Right atrium auricular region (tissue), 2 donors: ENCODE data around the gene TPST2. TPM values are rescaled to one million over a fixed set of nuclear protein-coding genes. Genes with fewer than 3 reads are reported as not detected.

Experiments used
- DNase-seq: peaks from one replicate; pipeline ENCODE4 v3.0.0-alpha.2; 2019; ENCODE audit warnings: low spot score
- H3K27ac ChIP-seq, 2 donors: fragments of 200-600 bp; sonication (generic); 1 replicate in 1 of 2; 2 replicates in 1 of 2; pipeline ENCODE4 v1.5.1; 2016 to 2019
- H3K27me3 ChIP-seq, 2 donors: fragments of 200-600 bp; sonication (generic); one replicate each; pipeline versions ENCODE4 v1.5.1 to v1.6.0; 2017 to 2019
- H3K36me3 ChIP-seq: fragments of 200-600 bp; sonication (generic); one replicate; pipeline ENCODE4 v1.5.1; 2016
- H3K4me1 ChIP-seq, 2 donors: fragments of 200-600 bp; sonication (generic); one replicate each; pipeline versions ENCODE4 v1.5.1 to v1.6.0; 2017 to 2019
- H3K4me3 ChIP-seq, 2 donors: fragments of 200-600 bp; sonication (generic); 1 replicate in 1 of 2; 2 replicates in 1 of 2; pipeline ENCODE4 v1.5.1; 2017 to 2019; ENCODE audit warnings: mild to moderate bottlenecking in 1 of 2, moderate library complexity in 1 of 2
- H3K9me3 ChIP-seq, 2 donors: fragments of 200-600 bp; sonication (generic); one replicate each; pipeline ENCODE4 v1.5.1; 2019
- total RNA-seq, 2 donors: library from RNA; depleted of rRNA; stranded (reverse); fragments of >200 nt; gene quantifications; one replicate each; pipeline ENCODE4 v1.1.0, GENCODE V29; 2016
- TF ChIP-seq, protein P1 (sequence below), 2 donors: fragments of 200-600 bp; sonication (generic); IDR thresholded peaks; one replicate each; pipeline ENCODE4 v1.5.1; 2019; ENCODE audit warnings: antibody characterized with exemption in 2 of 2

Gene TPST2
- total RNA-seq, 2 donors from 2014 or later = 63.4 to 104 TPM

DNA sequence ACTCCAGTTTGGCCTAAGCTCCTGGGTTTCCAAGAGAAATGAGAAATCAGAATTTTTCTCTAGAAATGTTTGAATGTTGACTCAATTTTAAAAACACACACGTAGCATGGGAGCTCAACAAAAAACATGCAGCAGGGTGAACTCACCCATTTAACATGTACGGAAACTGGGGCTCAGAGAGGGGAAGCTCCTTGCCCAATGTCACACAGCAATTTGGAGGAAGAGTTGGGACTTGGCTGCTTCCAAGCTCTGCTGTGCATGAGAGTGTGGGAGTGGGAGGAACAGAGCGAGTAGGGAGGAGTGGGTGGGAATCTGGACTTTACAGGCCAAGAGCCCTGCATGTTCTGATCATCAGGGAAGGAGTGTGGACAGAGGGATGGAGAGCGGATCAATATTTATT is 5.9 kb downstream of the TPST2 start:
- H3K36me3 ChIP-seq = peaks cover 12% of the 10 kb centered on the region
- no peaks in the 10 kb centered on the region for H3K27me3 ChIP-seq
- H3K27ac ChIP-seq = no peak overlapping the region
- no peak overlapping the region for H3K4me3 ChIP-seq
- TF ChIP-seq, protein P1, sequence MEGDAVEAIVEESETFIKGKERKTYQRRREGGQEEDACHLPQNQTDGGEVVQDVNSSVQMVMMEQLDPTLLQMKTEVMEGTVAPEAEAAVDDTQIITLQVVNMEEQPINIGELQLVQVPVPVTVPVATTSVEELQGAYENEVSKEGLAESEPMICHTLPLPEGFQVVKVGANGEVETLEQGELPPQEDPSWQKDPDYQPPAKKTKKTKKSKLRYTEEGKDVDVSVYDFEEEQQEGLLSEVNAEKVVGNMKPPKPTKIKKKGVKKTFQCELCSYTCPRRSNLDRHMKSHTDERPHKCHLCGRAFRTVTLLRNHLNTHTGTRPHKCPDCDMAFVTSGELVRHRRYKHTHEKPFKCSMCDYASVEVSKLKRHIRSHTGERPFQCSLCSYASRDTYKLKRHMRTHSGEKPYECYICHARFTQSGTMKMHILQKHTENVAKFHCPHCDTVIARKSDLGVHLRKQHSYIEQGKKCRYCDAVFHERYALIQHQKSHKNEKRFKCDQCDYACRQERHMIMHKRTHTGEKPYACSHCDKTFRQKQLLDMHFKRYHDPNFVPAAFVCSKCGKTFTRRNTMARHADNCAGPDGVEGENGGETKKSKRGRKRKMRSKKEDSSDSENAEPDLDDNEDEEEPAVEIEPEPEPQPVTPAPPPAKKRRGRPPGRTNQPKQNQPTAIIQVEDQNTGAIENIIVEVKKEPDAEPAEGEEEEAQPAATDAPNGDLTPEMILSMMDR (IDR thresholded peaks at IDR 0.05) = no peak
- no peak for DNase-seq
- H3K9me3 ChIP-seq = no peaks in the 10 kb centered on the region
- peaks cover 0 to 61% of the 10 kb centered on the region in 2 donors for H3K4me1 ChIP-seq

DNA sequence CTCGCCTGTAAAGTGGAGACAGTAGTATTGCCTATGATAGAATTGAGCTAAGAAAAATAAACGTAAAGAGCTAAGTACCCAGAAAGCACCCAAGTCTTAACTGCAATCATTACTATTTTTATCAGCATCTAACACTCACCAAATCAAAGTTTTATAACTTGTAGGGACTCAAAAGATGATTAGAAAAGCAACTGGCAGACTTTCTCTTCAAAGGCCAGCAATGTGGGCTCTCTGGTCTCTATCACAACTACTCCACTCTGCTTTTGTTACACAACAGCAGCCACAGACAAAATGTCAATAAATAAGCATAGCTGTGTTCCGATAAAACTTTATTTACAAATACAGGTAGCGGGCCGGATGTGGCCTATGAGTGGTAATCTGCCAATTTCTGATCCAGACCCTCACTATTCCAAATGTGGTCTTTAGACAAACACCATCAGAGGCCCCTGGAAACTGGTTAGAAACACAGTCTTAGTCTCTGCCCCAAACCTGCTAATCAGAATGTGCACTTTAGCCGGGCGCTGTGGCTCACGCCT is 8.2 kb downstream of the TPST2 start:
- no peaks in the 10 kb centered on the region for H3K27me3 ChIP-seq
- no peaks in the 10 kb centered on the region for H3K9me3 ChIP-seq
- H3K4me1 ChIP-seq = peaks cover 0 to 46% of the 10 kb centered on the region in 2 donors
- TF ChIP-seq, protein P1 (IDR thresholded peaks at IDR 0.05) = no peak
- no peak overlapping the region for H3K4me3 ChIP-seq
- no peak for DNase-seq
- H3K36me3 ChIP-seq = peaks cover 12% of the 10 kb centered on the region
- no peak overlapping the region for H3K27ac ChIP-seq

DNA sequence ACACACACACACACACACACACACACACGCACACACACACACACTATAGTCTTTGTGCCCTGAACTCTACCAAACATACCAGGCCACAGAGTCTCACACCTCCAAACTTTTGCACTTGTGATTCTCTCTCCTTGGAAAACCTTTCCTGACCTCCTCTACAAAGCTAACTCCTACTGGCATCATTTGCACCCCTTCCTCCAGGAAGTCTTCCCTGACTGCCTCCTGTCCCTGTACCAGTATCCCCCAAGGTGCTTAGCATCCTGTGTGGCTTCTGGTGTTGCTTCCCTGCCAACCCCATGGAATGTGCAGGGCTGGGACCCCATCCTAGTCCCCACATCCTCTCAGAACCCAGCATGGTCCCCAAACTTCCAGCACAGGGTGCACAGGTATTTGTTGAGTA is 8.9 kb downstream of the TPST2 start:
- H3K27ac ChIP-seq = no peak overlapping the region
- H3K27me3 ChIP-seq = no peaks in the 10 kb centered on the region
- H3K4me1 ChIP-seq = peaks cover 0 to 44% of the 10 kb centered on the region in 2 donors
- no peak for DNase-seq
- H3K4me3 ChIP-seq = no peak overlapping the region
- H3K9me3 ChIP-seq = no peaks in the 10 kb centered on the region
- TF ChIP-seq, protein P1 (IDR thresholded peaks at IDR 0.05) = no peak
- peaks cover 12% of the 10 kb centered on the region for H3K36me3 ChIP-seq

DNA sequence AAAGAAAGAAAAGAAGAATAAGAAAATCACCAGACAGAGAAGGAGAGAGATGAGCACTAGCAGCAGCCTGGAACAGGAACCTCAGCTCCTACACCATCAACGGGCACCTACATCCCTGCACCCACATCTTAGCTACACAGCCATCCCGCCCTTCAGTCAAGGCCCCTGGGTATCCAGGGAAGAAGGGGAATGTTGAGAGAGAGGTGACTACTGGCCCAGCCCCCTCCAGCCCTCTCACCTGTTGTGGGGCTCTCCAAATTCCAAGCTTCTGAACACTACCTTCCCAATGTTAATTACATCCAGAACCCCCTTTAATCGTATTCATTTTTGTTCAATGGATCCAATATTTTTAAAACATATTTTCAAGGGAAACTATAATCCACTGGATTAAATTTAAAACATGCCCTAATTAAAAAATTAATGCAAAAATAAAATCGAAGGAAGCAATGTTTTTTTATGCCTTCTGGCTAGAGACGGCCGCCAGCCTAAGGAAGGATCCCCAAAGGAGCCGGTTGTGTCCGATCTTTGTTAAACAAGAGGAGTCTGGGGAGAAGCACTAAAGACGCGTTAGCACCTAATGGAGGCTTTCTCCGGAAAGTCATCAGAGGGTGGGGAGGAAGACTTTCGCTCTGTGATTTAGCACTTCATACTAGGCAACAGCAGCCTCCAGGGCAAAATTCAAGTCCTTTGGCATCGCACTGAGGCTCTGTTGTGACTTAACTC is 9.5 kb downstream of the TPST2 start:
- H3K27ac ChIP-seq = no peak overlapping the region
- H3K4me1 ChIP-seq = peaks cover 0 to 40% of the 10 kb centered on the region in 2 donors
- H3K4me3 ChIP-seq = no peak overlapping the region
- H3K36me3 ChIP-seq = peaks cover 12% of the 10 kb centered on the region
- no peak for DNase-seq
- no peaks in the 10 kb centered on the region for H3K9me3 ChIP-seq
- no peaks in the 10 kb centered on the region for H3K27me3 ChIP-seq
- TF ChIP-seq, protein P1 (IDR thresholded peaks at IDR 0.05) = no peak

DNA sequence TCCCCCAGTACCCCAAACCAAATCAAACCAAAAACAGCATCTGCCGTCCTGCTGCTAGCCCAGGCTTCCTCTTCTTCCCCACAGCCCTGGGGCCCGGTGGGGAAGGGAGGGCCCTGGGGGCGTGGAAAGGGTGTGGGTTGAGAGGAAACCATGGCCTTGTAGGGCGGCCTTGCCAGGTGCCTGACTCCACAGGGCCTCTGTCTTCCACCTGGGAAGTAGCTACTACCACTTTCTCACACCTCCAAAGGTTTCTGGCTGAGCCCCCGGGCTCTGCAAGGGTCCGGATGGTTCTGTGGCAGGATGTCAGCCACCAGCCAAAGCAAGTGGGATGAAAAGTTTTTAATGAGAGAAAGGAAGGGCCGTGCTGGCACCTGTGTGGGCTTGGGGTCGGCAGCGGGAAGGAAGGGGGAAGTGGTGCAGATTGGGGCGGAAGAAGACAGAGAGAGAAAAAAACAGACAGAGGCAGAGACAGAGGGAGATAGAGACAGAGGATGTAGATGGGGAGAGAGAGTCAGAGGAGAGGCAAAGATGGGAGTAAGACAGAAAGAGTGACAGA is 10.5 kb downstream of the TPST2 start:
- H3K27ac ChIP-seq = no peak overlapping the region
- DNase-seq = no peak
- H3K4me1 ChIP-seq = peaks cover 0 to 33% of the 10 kb centered on the region in 2 donors
- H3K4me3 ChIP-seq = no peak overlapping the region
- H3K9me3 ChIP-seq = no peaks in the 10 kb centered on the region
- TF ChIP-seq, protein P1 (IDR thresholded peaks at IDR 0.05) = no peak
- H3K27me3 ChIP-seq = no peaks in the 10 kb centered on the region
- peaks cover 12% of the 10 kb centered on the region for H3K36me3 ChIP-seq
